GM21737 (cell line): ENCODE data around the gene ESR1.

ENCODE experiments used
- ATAC-seq: cut with Tn5 transposase; IDR thresholded peaks from one replicate; pipeline ENCODE4 v1.9.1; 2021; ENCODE audit warnings: mild to moderate bottlenecking, moderate library complexity; ENCODE audit not compliant: unreplicated experiment

The ESR1 gene

DNA sequence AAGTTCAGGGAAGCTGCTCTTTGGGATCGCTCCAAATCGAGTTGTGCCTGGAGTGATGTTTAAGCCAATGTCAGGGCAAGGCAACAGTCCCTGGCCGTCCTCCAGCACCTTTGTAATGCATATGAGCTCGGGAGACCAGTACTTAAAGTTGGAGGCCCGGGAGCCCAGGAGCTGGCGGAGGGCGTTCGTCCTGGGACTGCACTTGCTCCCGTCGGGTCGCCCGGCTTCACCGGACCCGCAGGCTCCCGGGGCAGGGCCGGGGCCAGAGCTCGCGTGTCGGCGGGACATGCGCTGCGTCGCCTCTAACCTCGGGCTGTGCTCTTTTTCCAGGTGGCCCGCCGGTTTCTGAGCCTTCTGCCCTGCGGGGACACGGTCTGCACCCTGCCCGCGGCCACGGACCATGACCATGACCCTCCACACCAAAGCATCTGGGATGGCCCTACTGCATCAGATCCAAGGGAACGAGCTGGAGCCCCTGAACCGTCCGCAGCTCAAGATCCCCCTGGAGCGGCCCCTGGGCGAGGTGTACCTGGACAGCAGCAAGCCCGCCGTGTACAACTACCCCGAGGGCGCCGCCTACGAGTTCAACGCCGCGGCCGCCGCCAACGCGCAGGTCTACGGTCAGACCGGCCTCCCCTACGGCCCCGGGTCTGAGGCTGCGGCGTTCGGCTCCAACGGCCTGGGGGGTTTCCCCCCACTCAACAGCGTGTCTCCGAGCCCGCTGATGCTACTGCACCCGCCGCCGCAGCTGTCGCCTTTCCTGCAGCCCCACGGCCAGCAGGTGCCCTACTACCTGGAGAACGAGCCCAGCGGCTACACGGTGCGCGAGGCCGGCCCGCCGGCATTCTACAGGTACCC, at the start of gene ESR1:
Gene ESR1, plus strand, starts transcription at position 170 of the 858 bp plus-strand sequence. Its CDS starts 231 bp downstream, at position 401.
- no peak for ATAC-seq

DNA sequence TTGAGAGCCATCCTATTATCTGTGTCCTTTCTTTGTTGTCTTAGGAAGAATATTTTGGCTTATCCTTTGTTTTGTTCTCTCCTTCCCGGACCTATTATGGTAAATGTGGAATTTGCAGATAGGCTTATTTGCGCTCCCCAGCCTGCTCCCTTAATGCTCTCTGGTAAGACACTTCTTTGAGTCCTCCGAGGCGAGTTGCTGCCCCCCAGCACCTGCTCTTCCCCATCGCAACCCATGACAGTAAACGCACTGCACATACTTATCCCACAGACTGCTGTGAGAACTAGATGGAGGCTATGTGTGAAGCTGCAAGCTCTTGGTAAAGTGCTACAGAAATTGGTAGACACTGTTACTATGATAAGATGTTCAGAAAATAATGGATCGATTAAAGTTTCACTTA, 47.0 kb upstream of the ESR1 start:
- ATAC-seq, result no peak

DNA sequence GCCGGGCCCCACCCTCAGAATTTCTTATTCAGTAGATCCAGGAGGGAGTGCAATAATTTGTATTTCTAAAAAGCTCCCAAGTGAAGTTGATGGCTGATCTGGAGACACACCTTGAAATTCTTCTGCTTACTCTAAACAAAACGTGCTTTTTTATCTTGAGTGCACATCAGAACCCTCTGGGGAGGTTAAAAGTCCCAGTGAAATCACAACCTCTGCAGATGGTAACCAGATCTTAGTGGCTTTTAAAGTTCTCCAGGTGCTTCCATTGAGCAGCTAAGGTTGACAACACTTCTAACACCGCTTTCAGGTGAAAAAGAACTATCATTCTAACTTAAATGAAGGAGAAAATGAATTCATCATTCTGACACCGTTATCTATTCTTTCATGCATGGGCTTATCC, 45.6 kb upstream of the ESR1 start:
- no peak for ATAC-seq

DNA sequence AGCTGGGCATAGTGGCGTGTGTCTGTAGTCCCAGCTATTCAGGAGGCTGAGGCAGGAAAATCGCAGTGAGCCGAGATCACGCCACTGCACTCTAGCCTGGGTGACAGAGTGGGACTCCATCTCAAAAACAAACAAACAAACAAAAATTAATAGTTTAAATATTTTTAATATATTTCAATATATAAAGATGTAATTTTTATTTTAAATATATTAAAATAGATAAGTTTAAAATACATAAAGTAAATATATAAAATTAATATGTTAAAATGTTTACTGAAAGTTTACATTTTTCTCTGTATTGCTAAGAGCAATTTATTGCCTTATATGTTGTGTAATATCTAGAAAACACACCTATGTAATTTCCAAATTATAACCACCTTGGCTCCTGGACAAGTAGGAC, 44.7 kb upstream of the ESR1 start:
- no peak for ATAC-seq

GRCh38 chr6:151763303-151763702, 44.2 kb upstream of the ESR1 start:
- ATAC-seq, result no peak

DNA sequence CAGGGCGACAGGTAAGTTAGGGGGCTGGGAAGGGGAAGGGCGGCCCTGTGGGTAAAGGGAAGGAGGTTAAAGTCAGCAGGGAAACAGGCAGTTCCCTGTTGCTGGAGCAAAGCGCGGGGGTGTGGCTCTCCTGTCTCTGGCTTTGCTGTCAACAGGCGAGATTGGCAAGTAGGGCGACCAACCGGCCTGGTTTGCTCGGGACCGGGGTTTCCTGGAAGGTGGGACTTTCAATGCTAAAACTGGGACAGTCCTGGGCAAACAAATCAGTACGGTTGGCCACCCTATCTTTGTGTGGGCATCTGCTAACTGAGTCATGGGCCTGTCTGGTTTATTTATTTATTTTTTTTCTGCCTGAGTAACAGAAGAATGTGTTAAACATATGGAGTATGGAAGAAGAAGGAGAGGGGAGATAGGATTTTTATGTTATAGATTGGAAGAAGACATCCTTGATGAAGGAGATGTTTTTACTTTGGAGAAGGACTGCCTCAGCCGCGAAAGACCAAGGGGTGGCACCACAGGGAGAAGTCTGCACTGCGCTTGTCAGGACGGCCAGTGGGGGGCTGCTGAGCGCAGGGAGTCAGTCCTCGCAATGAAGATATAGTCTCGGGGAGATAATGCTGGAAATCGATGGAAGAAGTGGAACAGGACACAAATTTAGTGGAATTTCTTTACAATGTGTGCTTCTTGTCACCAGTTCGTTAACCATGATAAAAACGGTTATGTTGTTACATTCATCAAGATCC, 43.4 kb upstream of the ESR1 start:
- ATAC-seq, result peak; percentile 79

DNA sequence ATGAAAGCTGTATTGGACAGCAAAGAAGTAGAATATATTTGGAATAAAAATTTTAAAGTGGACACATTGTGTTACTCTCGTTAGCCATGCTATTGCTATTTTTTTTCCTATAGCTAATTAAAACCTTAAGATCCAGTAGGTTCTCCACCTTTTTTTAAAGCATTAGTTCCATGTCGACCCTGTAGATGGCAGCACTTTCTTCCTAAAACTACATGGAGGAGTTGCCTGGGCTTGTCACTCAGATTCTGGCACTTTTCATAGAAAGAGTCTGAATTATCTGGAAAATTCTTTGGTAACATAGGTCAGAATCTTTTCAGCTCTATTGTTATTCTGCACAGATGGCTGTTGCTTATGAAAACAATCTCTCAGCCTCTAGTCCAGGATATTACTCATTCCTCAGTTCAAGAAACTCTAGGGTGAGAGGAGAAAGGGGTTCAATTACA, 42.0 kb upstream of the ESR1 start:
- peak; percentile 63 for ATAC-seq

DNA sequence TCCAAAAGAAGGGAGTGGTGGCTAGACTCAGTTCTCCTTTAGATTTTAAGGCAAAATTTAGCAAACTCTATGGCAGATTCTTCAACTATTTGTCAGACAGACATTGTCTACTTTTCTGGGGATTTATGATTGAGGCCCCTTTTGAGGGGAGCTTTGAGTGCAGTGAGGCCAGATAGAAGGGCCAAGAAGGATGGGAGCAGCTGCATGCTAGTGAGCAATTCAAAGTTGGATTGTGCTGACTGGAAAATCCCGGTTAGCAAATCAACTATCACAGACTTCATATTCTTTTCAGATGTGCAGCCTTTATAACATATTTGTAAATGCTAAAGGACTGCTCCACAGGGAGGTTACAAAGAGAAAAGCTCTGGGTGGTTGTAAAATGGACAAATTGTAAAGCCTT, 35.0 kb upstream of the ESR1 start:
- no peak for ATAC-seq

DNA sequence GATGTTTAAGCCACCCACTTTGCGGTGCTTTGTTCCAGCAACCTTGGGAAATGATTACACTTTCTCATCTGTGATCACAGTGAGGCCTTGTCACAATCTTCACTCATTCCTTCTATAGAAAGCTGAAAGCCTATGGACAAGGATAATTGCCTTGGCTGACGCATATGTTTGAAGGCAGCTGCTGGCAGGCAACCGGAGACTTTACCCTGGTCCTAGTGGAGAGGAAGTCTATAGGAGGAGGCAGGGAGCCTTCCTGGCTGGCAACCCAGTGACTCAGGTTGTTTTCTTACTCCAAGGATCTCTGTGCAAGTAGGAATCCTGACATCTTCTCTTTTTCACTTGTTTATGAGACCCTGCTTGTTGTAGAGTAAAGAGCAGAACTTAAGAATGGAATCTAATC, 34.1 kb upstream of the ESR1 start:
- ATAC-seq, result no peak

DNA sequence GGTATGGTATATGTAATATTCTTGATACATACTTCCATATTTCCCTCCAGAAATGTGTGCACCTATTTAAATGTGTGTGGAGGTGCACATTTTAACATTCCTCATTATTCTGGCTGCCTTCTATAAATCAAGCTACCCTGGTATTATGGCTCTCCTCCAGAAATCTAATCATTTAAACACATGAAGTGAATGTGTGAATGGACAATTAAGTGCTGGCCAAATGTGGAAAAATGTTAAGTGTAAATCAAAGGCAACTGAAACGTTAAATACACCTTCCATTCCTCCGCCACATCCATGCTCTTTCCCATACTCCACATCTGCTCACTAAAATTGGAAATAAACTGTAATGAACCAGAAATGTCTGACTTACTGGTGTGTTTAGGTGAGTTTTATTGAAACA, 24.9 kb upstream of the ESR1 start:
- ATAC-seq, result no peak

- no peak for ATAC-seq
These were observed 23.8 kb upstream of the ESR1 start for GRCh38 chr6:151783692-151784091.

- no peak for ATAC-seq
These were observed 22.9 kb upstream of the ESR1 start for GRCh38 chr6:151784441-151785214.

DNA sequence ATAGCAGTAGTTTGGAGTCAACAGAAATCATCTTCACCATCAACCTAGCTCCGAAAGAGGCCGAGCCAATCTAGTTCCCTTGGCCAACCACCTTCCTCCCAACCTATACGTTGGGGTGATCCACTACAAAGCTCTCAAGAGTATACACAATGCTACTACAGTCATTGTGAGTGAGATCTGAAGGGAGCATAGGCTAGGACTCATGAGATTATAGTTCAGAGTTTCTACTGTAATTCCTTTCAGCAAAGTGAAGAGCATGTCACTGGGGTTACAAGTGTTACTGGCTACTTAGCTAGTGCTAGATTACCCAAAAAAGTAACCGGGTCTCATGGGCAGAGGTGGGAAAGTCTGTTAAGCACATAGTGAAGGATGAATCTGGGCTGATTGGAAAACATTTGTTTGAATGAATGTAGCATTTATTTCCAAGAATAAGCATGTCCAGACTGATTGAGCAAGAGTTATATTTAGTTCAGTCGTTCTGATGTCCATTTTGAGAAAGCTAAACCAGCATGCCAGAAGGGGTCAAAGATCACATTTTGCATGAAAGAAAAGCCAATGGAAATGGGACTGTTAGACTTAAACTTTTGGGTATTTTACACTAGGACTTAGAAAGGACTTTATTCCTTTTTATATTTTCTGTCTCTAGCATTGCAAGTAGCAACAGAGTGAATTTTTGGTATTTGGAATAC, 10.5 kb upstream of the ESR1 start:
- ATAC-seq, result no peak

GRCh38 chr6:151803743-151804142, 3.7 kb upstream of the ESR1 start:
- ATAC-seq, result no peak

DNA sequence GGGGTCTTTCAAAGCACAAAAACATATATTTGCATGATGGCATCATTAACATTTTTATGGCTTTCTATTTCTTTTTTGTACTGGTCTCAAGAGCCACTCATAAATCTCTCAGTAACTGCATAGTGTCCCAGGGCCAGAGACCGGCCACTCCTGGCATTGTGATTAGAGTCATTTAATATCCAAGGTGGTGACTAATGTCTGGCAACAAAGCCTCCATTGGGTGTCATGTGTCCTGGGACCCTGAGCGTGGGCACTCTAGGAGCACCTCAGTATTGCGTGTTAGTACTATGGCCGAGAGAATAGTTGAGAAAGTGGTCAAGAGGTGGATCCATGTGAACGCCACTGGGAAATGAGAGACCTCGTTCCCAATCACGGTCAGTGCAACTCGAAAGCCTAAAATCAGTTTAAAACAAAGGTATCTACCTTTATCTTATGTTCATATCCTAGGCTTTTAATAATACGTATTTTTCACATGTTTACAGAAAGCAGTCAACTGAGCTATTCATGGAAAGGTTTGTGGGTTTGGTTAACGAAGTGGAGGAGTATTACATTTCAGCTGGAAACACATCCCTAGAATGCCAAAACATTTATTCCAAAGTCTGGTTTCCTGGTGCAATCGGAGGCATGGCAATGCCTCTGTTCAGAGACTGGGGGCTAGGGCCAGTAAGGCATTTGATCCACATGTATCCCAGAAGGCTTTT, 2.7 kb upstream of the ESR1 start:
- ATAC-seq, result no peak

- ATAC-seq, result no peak
These were observed 2.1 kb upstream of the ESR1 start for GRCh38 chr6:151805286-151805840.

- ATAC-seq, result no peak
These were observed 547 bp upstream of the ESR1 start for GRCh38 chr6:151806757-151807512.

GRCh38 chr6:151808371-151809241, 1.1 kb downstream of the ESR1 start:
- no peak for ATAC-seq
